HepG2 (cell line): ENCODE results near the gene SAMD14. TPM values are rescaled to one million over a fixed set of nuclear protein-coding genes. Genes with fewer than 3 reads are reported as not detected.

Experiments used
- HOXA5 ChIP-seq: sonication (generic); formaldehyde crosslinking; IDR thresholded peaks from 2 replicates; pipeline ENCODE4 v1.4.0; 2020; ENCODE audit warnings: missing genetic modification reagents
- MTF2 ChIP-seq: sonication (generic); formaldehyde crosslinking; IDR thresholded peaks from 2 replicates; pipeline ENCODE4 v1.5.0; 2020; ENCODE audit warnings: missing genetic modification reagents, borderline replicate concordance
- NFE2 ChIP-seq: sonication (generic); formaldehyde crosslinking; IDR thresholded peaks from 2 replicates; pipeline ENCODE4 v1.4.0; 2020; ENCODE audit warnings: missing genetic modification reagents
- NFE2L1 ChIP-seq: sonication (generic); formaldehyde crosslinking; IDR thresholded peaks from 2 replicates; pipeline ENCODE4 v1.4.0; 2020; ENCODE audit warnings: missing genetic modification reagents, mild to moderate bottlenecking, borderline replicate concordance
- POLR2A ChIP-seq, 2 experiments: IDR thresholded peaks; 2 replicates each; pipeline ENCODE4 v1.6.1; 2011; ENCODE audit warnings: low read depth in 2 of 2, low read length in 2 of 2, mild to moderate bottlenecking in 1 of 2, moderate library complexity in 1 of 2; ENCODE audit not compliant: insufficient read depth in 1 of 2
- SIX4 ChIP-seq: sonication (generic); formaldehyde crosslinking; IDR thresholded peaks from 2 replicates; pipeline ENCODE4 v1.4.0; 2020; ENCODE audit warnings: missing genetic modification reagents
- YY1 ChIP-seq: IDR thresholded peaks from 2 replicates; pipeline ENCODE4 v1.6.1; 2011; ENCODE audit warnings: low read length, low read depth, moderate library complexity, mild to moderate bottlenecking; ENCODE audit not compliant: insufficient read depth, insufficient replicate concordance
- polyA plus RNA-seq, 8 experiments: library from polyadenylated mRNA; depleted of rRNA in 3 of 8; stranded (reverse) in 7 of 8; unstranded in 1 of 8; fragments of >200 nt; fragmentation: Illumina TruSeq in 4 of 8; extraction: Trizol in 4 of 8; gene quantifications; 2 replicates each; pipeline versions ENCODE4 v1.2.1 to v1.2.3, GENCODE V29; 2011 to 2016; ENCODE audit warnings: low read depth in 4 of 8, missing spikeins in 1 of 8, mixed read lengths in 1 of 8; ENCODE audit not compliant: insufficient read depth in 1 of 8
- total RNA-seq, 5 experiments: library from RNA; depleted of rRNA; stranded (reverse); fragments of >200 nt; fragmentation: Illumina TruSeq; extraction: Trizol; gene quantifications; 2 replicates each; pipeline ENCODE4 v1.2.3, GENCODE V29; 2016; ENCODE audit warnings: low read depth in 1 of 5
- TF ChIP-seq, protein P1 (sequence below): sonication (generic); formaldehyde crosslinking; IDR thresholded peaks from 2 replicates; pipeline ENCODE4 v1.4.0; 2020; ENCODE audit warnings: missing genetic modification reagents, borderline replicate concordance
- TF ChIP-seq, protein P2 (sequence below): sonication (generic); formaldehyde crosslinking; IDR thresholded peaks from 2 replicates; pipeline ENCODE4 v1.5.1; 2020; ENCODE audit warnings: missing genetic modification reagents, mild to moderate bottlenecking, borderline replicate concordance
- TF ChIP-seq, protein P3 (sequence below): sonication (generic); formaldehyde crosslinking; IDR thresholded peaks from 2 replicates; pipeline ENCODE4 v1.4.0; 2020; ENCODE audit warnings: low read depth, mild to moderate bottlenecking, missing genetic modification reagents
- TF ChIP-seq, protein P4 (sequence below): sonication (generic); formaldehyde crosslinking; IDR thresholded peaks from 2 replicates; pipeline ENCODE4 v1.5.0; 2020; ENCODE audit warnings: missing genetic modification reagents, mild to moderate bottlenecking, borderline replicate concordance
- TF ChIP-seq, protein P5 (sequence below): IDR thresholded peaks from 2 replicates; pipeline ENCODE4 v1.6.1; 2016; ENCODE audit warnings: low read depth, missing genetic modification reagents, missing compliant biosample characterization
- TF ChIP-seq, protein P6 (sequence below), 2 experiments: sonication (generic) in 1 of 2; formaldehyde crosslinking in 1 of 2; IDR thresholded peaks; 2 replicates each; pipeline versions ENCODE4 v1.4.0 to v1.6.1; 2018 to 2020; ENCODE audit warnings: missing genetic modification reagents in 2 of 2, borderline replicate concordance in 1 of 2, low read depth in 1 of 2, mild to moderate bottlenecking in 1 of 2, missing biosample characterization in 1 of 2

The SAMD14 gene
- total and polyA plus RNA-seq, 2 of the 13 experiments (the other 11 are each of a cell fraction or from before 2014, with no cell fraction given): 0.07 to 0.22 TPM

DNA sequence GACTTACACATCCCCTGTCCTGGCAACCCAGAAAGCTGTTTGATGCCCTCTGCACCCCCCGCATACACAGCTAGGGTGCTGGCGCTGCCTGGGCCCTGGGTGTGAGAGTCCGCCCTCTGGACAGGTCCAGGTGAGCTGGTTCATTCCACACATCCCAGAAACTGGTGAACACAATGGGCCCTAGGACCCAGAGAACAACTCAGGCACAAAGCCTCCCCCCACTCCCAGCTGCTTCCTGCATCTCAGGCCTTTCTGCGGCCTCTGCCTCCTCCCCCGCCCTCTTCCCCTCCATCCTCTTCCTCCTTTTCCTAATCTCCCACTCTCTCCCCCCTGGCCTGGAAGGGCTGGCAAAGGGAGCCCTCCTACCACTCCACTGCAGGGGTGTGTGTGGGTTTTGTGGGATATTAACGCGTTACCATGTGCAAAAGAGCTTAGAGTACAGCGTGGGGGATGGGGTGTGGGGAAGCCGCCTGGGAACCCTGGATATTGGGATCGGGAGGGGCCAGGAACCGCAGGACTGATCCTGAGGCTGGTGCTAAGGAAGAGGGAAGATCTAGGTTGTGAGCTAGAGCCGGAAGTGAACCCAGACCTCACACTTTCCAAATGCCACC, 22.1 kb upstream of the SAMD14 start (continued):
- TF ChIP-seq, protein P1, sequence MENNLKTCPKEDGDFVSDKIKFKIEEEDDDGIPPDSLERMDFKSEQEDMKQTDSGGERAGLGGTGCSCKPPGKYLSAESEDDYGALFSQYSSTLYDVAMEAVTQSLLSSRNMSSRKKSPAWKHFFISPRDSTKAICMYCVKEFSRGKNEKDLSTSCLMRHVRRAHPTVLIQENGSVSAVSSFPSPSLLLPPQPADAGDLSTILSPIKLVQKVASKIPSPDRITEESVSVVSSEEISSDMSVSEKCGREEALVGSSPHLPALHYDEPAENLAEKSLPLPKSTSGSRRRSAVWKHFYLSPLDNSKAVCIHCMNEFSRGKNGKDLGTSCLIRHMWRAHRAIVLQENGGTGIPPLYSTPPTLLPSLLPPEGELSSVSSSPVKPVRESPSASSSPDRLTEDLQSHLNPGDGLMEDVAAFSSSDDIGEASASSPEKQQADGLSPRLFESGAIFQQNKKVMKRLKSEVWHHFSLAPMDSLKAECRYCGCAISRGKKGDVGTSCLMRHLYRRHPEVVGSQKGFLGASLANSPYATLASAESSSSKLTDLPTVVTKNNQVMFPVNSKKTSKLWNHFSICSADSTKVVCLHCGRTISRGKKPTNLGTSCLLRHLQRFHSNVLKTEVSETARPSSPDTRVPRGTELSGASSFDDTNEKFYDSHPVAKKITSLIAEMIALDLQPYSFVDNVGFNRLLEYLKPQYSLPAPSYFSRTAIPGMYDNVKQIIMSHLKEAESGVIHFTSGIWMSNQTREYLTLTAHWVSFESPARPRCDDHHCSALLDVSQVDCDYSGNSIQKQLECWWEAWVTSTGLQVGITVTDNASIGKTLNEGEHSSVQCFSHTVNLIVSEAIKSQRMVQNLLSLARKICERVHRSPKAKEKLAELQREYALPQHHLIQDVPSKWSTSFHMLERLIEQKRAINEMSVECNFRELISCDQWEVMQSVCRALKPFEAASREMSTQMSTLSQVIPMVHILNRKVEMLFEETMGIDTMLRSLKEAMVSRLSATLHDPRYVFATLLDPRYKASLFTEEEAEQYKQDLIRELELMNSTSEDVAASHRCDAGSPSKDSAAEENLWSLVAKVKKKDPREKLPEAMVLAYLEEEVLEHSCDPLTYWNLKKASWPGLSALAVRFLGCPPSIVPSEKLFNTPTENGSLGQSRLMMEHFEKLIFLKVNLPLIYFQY (CRISPR knock-in tag): no peak
- TF ChIP-seq HOXA5 (CRISPR knock-in tag): 0 out of 2 replicates have a peak, but pooled peaks have one; percentile 53
- no peak for TF ChIP-seq NFE2L1 (CRISPR knock-in tag)
- TF ChIP-seq YY1: peak; percentile 17
- TF ChIP-seq POLR2A (IDR thresholded peaks at IDR 0.05; ENCODE audit: insufficient read depth in 1 of 2, low read depth in 2 of 2, low read length in 2 of 2): peak in 1 of 2 experiments; percentile 41; a peak in 1 of 4 replicates
- TF ChIP-seq, protein P2, sequence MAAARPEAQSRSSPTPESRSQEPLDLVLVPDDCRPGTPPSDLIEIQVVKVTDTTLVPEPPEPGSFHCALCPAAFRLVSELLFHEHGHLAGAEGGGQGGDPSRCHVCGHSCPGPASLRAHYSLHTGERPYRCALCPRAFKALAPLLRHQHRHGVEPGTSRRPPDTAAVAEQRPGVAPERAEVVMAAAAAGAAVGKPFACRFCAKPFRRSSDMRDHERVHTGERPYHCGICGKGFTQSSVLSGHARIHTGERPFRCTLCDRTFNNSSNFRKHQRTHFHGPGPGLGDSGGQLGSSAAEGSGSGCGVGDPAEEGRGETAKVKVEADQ: no peak
- 0 out of 2 replicates have a peak, but pooled peaks have one; percentile 59 for TF ChIP-seq MTF2 (CRISPR knock-in tag)
- no peak for TF ChIP-seq NFE2 (CRISPR knock-in tag)
- TF ChIP-seq, protein P3, sequence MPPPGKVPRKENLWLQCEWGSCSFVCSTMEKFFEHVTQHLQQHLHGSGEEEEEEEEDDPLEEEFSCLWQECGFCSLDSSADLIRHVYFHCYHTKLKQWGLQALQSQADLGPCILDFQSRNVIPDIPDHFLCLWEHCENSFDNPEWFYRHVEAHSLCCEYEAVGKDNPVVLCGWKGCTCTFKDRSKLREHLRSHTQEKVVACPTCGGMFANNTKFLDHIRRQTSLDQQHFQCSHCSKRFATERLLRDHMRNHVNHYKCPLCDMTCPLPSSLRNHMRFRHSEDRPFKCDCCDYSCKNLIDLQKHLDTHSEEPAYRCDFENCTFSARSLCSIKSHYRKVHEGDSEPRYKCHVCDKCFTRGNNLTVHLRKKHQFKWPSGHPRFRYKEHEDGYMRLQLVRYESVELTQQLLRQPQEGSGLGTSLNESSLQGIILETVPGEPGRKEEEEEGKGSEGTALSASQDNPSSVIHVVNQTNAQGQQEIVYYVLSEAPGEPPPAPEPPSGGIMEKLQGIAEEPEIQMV (CRISPR knock-in tag): no peak
- TF ChIP-seq, protein P4, sequence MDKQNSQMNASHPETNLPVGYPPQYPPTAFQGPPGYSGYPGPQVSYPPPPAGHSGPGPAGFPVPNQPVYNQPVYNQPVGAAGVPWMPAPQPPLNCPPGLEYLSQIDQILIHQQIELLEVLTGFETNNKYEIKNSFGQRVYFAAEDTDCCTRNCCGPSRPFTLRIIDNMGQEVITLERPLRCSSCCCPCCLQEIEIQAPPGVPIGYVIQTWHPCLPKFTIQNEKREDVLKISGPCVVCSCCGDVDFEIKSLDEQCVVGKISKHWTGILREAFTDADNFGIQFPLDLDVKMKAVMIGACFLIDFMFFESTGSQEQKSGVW (CRISPR knock-in tag): no peak
- TF ChIP-seq, protein P5, sequence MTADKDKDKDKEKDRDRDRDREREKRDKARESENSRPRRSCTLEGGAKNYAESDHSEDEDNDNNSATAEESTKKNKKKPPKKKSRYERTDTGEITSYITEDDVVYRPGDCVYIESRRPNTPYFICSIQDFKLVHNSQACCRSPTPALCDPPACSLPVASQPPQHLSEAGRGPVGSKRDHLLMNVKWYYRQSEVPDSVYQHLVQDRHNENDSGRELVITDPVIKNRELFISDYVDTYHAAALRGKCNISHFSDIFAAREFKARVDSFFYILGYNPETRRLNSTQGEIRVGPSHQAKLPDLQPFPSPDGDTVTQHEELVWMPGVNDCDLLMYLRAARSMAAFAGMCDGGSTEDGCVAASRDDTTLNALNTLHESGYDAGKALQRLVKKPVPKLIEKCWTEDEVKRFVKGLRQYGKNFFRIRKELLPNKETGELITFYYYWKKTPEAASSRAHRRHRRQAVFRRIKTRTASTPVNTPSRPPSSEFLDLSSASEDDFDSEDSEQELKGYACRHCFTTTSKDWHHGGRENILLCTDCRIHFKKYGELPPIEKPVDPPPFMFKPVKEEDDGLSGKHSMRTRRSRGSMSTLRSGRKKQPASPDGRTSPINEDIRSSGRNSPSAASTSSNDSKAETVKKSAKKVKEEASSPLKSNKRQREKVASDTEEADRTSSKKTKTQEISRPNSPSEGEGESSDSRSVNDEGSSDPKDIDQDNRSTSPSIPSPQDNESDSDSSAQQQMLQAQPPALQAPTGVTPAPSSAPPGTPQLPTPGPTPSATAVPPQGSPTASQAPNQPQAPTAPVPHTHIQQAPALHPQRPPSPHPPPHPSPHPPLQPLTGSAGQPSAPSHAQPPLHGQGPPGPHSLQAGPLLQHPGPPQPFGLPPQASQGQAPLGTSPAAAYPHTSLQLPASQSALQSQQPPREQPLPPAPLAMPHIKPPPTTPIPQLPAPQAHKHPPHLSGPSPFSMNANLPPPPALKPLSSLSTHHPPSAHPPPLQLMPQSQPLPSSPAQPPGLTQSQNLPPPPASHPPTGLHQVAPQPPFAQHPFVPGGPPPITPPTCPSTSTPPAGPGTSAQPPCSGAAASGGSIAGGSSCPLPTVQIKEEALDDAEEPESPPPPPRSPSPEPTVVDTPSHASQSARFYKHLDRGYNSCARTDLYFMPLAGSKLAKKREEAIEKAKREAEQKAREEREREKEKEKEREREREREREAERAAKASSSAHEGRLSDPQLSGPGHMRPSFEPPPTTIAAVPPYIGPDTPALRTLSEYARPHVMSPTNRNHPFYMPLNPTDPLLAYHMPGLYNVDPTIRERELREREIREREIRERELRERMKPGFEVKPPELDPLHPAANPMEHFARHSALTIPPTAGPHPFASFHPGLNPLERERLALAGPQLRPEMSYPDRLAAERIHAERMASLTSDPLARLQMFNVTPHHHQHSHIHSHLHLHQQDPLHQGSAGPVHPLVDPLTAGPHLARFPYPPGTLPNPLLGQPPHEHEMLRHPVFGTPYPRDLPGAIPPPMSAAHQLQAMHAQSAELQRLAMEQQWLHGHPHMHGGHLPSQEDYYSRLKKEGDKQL (CRISPR knock-in tag): no peak
- TF ChIP-seq, protein P6, sequence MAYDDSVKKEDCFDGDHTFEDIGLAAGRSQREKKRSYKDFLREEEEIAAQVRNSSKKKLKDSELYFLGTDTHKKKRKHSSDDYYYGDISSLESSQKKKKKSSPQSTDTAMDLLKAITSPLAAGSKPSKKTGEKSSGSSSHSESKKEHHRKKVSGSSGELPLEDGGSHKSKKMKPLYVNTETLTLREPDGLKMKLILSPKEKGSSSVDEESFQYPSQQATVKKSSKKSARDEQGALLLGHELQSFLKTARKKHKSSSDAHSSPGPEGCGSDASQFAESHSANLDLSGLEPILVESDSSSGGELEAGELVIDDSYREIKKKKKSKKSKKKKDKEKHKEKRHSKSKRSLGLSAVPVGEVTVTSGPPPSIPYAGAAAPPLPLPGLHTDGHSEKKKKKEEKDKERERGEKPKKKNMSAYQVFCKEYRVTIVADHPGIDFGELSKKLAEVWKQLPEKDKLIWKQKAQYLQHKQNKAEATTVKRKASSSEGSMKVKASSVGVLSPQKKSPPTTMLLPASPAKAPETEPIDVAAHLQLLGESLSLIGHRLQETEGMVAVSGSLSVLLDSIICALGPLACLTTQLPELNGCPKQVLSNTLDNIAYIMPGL (CRISPR knock-in tag; IDR thresholded peaks at IDR 0.05; ENCODE audit: borderline replicate concordance in 1 of 2, low read depth in 1 of 2): peak; percentile 65 to 79; a peak in 3 of 4 replicates
- no peak for TF ChIP-seq SIX4 (CRISPR knock-in tag)
